ENCODE measurements around the gene MARCHF5.
"Not testable (repeated sequence)": the region's sequence is repeated elsewhere in the genome, so short reads cannot be mapped to it uniquely, and the experiment has no call there.

GRCh38 chr10:92329927-92330326, 39.0 kb downstream of the MARCHF5 start:
- TF ChIP-seq CTCF (IDR thresholded peaks at IDR 0.05; ENCODE audit: insufficient read depth, low read length, poor library complexity, severe bottlenecking); EZH2phosphoT487 (conservative IDR thresholded peaks at IDR 0.05; ENCODE audit: low read length): not testable (repeated sequence)

Data from SU-DHL-6 (cell line).